ENCODE results near the gene FANCE.

- TF ChIP-seq CTCF (IDR thresholded peaks at IDR 0.05 in 2 of 3, conservative IDR thresholded peaks at IDR 0.05 in 1 of 3; ENCODE audit: borderline replicate concordance in 1 of 3, insufficient read depth in 1 of 3, low read depth in 2 of 3, low read length in 2 of 3) = no peak
- no peak for TF ChIP-seq POLR2A (IDR thresholded peaks at IDR 0.05; ENCODE audit: borderline replicate concordance, extremely low read depth, insufficient read depth, insufficient read length)
- TF ChIP-seq EZH2 (IDR thresholded peaks at IDR 0.05) = no peak
- no peak for TF ChIP-seq EZH2phosphoT487 (IDR thresholded peaks at IDR 0.05; ENCODE audit: borderline replicate concordance)
- TF ChIP-seq CEBPB (IDR thresholded peaks at IDR 0.05; ENCODE audit: low read depth) = no peak
- TF ChIP-seq ZFX (IDR thresholded peaks at IDR 0.05) = peak; percentile 40; the same call in 1 of the 2 replicates
- TF ChIP-seq ZBTB33 (IDR thresholded peaks at IDR 0.05; ENCODE audit: extremely low read depth, insufficient replicate concordance, low read length) = no peak
- no peak for TF ChIP-seq SIN3A (IDR thresholded peaks at IDR 0.05; ENCODE audit: low read depth)
- no peak for TF ChIP-seq CBX3 (IDR thresholded peaks at IDR 0.05; ENCODE audit: low read depth)
- no peak; the same call in 1 of the 2 replicates for TF ChIP-seq POLR2AphosphoS5 (IDR thresholded peaks at IDR 0.05; ENCODE audit: low read depth, low read length)
Measured at GRCh38 chr6:35497571-35498421, 45.7 kb downstream of the FANCE start.

All from HCT116 (cell line).